NCI-H510A (cell line): ENCODE data around the gene MACROH2A2.
"Not testable (repeated sequence)": the region's sequence is repeated elsewhere in the genome, so short reads cannot be mapped to it uniquely, and the experiment has no call there.

Experiments
- DNase-seq: peaks from one replicate; lab custom pipeline; 2025; lab: John Stamatoyannopoulos, UW

MACROH2A2 gene

DNA sequence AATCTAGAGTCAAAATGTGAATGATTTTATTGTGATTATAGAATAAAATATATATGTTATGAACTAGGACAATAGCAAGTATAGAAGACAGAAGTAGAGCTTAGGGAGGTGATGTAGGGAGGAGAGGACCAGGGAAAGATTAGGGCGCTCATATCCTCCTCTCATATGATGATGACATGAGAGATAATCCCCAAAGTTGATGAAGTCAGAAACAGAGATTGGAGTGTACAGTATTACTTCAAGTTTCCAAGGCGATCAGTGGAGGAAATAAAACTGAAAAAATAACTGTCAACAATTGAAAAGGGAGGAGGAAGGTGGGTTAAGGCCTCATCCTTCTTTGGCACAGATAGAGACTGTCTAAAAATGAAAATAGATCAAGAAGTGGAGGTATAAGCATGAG lies 14.9 kb downstream of the MACROH2A2 start:
- no peak for DNase-seq

DNA sequence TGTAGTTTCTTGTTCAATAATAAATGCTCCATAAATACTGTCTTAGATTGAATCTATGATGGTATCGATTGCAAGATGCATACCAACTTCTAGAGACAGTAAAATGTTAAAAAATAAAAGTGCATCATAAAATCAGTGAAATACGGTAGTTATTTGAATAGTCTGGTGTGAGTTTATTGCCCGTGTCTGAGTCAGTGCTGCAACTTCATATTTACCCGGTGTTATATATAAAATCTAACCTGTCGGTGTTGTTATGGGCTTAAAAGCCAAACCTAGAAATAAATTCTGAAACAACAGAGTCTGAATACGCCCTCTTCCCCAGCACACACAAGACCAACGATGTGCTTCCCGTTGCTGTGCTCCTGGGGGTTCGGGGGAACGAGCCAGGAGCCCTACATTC lies 16.3 kb downstream of the MACROH2A2 start:
- DNase-seq = no peak

DNA sequence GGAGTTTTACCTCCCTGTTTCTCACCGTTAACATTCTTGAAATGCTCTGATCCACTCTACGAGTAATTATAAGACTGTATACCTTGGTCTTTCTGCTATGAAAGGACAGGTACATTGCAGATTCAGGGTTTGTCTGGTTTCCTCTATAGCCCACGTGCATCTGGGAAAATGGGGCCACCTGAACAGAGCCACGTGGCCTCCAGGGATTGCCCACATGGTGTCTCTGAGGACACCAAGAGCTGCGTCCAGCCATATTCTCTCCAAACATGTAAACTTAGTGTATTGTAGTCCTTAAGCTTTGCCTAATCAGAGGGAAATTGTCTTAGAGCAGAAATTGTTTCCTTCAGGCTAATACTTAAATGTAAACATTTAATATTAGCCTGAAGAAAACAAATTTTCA lies 16.7 kb downstream of the MACROH2A2 start:
- DNase-seq = no peak

DNA sequence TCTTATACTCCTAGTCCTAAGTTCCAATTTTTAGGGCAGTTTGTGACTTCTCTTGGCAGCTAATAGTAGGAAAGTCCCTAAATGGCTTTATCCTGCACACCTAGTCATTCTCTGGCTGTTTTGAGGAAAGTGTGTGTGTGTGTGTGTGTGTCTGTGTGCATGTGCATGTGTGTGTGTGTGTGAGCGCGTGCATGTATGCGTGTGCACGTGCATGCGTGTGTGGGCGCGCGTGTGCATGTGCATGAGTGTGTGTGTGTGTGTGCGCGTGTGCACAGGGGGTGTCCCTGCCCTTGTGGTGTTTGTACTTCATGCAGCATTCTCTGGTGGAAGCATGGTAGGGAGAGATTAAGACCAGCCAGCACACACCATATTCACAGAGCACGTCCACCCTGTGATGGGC lies 18.2 kb downstream of the MACROH2A2 start:
- no peak for DNase-seq

DNA sequence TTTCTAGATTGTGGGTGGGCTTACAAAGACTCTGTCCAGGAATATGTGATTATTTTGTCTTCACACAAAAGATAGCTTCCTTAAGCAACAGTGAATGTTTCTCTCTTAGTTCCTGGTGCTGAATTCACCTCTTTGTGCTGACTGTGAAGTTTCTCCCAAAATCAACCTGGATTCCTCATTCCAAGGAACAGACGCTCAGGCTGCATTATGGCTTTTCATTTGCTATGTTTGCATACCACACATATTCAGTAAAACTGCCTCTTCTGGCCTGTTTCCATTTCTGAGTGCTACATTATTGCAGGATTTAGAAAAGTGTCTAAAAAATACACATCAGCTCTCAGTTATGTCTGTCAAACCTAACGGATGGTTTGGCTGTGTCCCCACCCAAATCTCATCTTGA lies 21.5 kb downstream of the MACROH2A2 start:
- no peak for DNase-seq

DNA sequence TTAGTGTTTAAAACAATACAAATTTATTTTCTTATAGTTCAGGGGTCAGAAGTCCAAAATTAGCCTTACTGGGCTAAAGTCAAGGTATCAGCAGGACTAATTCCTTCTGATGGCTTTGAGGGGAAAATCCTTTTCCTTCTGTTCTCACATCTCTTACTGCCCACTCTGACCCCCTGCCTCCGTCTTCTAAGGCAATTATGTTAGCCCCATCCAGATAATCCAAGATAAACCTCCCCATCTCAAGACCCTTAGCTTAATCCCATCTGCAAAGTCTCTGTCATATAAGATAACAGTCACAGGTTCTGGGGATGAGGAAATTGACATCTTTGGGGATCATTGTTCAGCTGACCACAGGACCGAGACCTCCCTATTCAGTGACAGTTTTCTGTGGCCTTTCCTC lies 22.3 kb downstream of the MACROH2A2 start:
- DNase-seq = no peak

DNA sequence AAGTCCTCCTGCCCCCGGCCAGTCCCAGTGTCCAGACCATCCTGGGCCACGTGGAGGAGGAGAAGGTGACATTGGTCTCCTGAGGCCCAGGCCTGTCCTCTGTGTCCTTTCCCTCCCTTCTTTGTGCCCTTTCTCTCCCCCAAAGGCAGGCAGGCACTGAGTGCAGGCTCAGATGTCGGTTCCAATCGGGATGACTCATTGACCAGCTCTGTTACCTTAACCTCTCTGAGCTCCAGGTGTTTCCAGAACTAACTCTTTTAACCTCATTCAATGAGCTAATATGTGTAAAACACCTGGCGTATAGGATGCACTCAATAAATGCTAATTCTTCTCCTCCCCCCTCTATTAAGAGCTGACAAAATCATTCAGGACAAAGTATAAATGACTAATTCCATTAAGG lies 25.7 kb downstream of the MACROH2A2 start:
- no peak for DNase-seq

DNA sequence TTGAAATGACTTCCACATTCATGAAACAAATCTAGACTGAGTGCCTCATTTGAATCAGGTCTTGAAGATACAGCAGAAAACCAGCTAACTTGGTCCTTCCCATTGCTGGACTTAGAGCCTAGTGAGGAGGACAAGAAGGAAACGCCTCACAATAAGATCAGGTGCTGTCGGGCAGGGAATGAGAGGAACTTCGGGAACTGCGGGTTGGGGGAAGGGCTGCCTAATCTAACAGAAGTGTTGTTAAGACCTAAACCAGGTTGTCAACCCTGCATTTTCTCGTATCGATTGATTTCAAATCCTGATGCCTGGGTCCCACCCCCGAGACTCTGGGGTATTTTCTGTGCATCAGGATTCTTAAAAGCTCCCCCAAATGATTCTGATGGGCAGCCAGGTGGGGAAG lies 26.3 kb downstream of the MACROH2A2 start:
- DNase-seq = no peak

DNA sequence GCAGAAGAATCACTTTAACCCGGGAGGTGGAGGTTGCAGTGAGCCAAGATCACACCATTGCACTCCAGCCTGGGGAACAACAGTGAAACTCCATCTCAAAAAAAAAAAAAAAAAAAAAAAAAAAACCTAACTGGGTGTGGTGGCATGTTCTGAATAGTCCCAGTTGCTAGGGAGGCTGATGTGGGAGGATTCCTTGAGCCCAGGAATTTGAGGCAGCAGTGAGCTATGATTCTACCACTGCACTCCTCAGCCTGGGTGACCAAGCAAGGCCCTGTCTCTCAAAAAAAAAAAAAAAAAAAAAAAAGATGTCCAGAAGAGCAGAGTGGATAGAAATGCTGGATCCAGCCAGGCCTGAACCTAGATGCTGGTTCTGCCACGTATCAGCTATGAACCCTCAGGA lies 28.1 kb downstream of the MACROH2A2 start:
- not testable (repeated sequence) for DNase-seq

DNA sequence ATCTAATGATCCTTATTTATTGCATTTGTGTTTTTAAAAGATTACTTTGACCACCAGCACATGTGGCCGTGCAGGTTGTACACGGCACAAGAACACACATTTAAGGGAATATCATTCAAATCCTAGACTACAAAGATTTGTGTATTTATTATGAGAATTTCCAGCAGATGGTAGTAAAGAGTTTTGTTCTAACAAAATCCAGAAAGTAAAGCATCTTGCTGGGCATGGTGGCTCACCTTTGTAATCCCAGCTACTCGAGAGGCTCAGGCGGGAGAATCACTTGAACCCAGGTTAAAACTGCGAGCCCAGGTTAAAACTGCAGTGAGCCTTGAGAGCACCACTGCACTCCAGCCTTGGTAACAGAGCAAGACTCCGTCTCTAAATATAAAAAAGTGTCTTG lies 31.5 kb downstream of the MACROH2A2 start:
- no peak for DNase-seq

DNA sequence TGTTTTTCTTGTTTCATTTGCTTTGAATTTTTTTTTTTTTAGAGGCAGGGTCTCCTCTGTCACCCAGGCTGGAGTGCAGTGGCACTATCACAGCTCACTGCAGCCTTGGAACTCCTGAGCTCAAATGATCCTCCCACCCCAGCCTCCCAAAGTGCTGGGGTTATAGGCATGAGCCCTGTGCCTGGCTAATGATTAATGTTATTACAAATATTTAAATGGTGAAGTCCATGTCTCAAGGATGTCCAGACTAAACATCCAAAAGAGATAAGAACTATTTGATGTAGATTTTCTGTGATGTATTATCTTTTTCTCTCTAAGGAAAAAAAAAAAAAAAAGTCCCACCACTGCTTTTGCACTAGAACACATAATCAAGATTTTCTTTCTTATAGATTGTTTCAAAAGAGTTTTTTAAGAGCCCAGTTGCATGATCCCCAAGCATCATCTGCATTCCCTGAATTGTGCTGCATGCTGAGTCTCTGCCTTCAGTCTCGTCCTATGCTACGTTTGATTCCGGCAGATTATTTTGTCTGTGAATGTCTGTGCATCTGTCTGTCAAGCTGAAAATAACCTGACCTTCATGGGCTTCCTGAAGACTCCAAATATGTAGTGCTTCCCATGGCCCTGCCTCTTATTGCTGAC lies 33.4 kb downstream of the MACROH2A2 start:
- DNase-seq = no peak

DNA sequence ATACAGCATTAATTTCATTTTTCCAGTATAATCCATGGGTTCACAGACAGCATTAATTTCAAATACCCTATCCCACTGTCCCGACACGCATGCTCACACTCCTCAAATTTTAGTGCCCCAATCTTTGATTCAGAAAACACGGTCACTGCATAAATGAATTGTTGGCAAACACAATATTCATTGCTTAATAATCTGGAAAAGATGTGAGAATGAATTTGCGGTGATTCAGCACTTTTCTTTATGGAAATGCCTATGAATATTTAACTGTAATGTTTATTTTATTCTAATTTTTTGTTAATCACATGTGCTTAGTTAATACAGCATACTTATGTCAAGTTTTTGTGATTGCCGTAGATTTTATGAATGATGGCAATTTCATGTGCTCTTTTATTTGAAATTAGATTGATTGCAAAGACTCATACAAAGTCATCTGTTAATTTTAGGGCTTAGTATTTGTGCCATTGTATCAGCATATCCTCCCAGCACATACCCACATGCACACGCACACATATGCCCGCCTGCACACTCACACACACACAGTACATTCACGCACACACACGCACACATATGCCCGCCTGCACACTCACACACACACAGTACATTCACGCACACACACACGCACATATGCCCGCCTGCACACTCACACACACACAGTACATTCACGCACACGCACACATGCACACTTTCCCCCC lies 35.1 kb downstream of the MACROH2A2 start:
- no peak for DNase-seq

DNA sequence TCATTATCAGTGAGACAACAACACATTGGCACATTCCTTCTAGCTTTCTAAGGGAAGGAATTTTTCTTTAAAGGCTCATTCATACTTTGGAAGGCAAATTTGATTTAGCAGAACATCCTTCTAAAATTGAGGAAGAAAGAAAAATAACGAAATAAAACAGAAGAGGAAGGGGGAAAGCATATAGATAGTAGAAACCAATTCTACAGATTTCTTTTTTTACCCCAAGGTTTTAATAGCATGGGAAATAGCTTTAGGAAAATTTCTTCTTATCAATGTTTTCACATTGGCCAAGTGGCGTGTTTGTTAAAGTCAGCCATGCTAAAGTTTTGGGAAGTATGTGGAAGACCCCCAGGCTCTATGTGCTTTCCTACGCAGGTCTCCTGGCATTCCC lies 35.7 kb downstream of the MACROH2A2 start:
- DNase-seq = no peak

DNA sequence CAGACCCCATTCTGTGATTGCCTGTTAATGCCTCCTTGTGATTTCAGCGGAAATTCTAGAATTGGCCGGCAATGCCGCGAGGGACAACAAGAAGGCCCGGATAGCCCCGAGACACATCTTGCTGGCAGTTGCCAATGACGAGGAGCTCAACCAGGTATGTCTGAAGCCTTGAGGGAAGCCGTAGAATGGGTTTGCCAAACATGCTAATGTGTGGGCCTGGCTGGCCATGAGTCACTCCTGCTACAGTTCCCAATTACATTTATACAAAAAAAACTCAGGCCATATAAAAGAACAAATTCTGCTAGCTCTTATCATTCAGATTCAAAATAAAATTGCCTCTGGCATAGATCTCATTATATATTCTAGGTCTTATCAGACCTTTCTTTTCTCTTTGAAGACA lies 37.4 kb downstream of the MACROH2A2 start:
- DNase-seq = no peak

DNA sequence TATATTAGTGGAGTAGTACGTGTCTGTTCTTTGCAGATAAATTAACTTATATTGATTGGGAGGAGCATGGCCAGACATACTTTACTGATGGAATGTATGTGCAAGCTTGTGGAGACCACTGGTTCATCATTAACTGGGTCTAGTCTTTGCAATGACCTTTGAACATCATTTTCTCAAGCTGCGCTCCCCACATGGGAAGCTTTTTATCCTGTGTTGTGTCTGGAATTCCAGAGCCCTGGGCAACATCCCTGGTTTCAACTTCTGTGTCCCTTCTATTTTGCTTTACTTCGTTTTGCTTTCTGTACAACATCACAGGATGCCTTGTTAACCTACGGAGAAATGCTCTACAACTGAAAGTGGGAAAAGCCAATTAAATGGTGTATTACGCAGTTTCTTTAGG lies 38.3 kb downstream of the MACROH2A2 start:
- DNase-seq = no peak

DNA sequence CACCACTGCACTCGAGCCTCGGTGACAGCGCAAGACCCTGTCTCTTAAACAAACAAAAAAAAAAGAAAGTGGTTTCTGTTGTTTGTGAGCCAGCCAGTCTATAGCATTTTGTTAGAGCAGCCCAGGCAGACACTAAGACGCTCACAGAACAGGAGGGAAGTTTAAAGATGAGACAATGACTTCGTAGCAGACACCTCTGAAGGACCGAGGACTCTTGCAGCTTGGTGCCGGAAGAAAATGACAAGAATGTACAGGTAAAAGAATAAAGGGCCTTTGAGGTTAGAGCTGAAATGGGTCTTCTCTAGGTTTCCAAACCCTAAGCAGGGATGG lies 39.7 kb downstream of the MACROH2A2 start:
- DNase-seq = no peak

DNA sequence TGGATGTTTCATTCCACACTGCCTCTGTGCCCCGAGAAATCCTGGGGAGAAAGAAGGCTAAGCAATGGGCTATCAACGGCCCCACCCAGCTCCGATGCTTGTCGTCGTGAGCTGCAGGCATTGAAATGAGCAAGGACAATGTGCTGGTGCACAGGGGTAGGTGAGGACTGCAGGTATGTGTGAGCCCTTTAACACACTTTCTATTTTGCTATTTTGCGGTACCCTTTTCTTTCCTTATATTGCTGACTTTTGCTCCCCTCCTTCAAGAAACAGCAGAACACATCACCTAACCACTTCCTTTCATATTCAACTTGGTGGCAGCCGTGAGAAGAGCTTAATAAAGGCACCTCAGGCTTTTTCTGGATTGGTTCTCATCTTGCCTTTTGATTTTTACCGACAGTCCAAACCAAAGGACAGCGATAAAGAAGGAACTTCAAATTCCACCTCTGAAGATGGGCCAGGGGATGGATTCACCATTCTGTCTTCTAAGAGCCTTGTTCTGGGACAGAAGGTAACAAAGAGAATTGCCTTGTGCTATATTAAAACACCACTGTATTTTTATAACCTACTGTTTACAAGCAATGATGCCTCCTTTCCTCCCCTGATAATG lies 40.8 kb downstream of the MACROH2A2 start:
- no peak for DNase-seq

DNA sequence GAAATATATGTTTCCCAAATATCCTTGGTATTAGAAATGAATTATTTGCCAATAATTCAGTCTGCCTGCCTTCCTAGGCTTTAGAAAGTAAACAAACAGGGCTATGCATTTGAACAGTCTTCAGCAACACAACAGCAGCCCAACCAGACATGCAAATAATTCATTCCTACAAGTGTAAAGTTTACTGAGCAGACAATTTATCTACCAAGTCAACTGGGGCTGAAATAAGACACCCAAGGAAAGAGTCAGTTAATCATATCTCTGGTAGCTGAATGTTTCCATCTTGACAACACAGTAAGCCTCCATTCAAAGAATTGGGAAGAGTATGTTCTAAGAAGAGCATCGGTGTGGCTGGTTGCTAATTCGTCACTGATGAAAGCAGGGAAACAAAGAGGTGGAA lies 41.6 kb downstream of the MACROH2A2 start:
- DNase-seq = no peak

DNA sequence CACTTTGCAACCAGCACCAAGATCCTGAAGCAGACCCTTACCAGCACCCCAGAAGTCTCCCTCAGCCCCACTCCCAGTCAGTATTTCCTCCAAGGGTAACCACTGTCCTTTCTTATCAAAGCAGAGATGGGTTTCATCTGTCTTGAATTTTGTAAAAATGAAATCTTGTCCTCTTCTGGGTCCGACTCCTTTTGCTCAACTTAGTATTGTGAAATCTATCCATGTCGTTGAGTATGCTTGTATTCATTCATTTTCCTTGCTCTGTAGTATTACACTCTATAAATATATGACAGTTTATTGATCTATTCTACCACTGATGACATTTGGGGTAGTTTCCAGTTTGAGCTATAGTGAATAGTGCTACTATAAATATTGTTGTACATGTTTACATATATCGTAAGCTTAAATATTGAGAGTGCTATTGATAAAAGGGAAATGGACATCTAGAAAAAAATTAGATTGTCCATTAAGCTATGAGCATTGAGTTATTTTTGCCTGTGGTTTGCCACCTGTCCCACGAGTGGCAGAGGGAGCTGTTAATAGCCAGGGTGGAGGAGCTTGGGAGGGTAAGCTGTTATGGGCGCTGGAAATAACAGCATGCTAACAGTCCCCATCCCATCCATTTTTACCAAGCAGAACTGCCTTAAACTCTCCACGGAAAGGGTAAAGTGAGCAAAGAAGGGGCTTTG lies 43.5 kb downstream of the MACROH2A2 start:
- DNase-seq = no peak

DNA sequence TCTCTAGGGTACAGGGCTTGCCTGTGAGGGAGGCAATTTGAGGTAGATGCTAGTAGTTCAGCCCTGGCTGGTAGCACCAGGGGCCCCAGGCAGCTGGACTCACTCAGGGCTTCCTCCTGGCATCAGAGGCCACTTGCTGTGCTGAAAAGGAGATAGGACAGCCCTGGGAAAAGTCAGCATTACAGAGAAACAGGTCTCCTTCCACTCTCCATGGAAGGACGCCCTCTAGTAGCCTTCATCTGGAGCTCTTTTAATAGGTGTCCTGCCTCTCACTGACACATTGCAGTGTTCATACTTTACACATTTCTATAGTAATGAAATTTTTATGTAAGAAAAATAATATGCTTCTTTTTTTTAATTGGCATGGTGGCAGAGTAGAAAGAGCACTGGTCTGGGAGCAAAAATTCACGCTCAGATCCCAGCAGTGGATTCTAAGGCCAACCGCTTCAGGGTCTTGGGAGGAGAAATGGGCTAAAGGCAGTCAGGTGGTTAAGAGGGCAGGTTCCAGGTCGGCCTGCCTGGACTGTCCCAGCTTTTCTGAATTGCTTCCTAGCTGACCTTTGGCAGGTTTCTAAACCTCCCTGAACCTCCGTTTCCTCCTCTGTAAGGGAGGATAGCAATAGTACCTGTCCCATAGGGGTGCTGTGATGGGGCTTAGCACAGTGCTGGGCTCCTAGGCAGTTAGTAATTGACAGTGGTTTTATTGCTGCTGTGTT lies 44.2 kb downstream of the MACROH2A2 start:
- DNase-seq = no peak

DNA sequence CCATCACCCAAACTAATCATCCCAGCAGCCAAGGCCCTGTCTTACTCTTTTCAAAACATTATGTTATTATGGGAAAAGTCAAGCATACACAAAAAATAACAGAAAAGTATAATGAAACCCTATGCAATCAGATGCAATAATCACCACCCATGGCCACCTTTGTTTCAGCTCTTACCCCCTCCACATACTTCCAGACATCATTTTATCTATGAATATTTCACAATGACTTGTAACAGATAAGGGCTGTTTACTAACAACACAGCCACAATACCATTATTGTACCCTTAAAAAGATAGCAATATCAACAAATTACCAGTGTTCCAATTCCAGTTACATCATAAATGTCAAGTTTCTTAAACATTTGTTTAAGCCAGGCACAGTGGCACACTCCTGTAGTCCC lies 44.8 kb downstream of the MACROH2A2 start:
- DNase-seq = no peak

DNA sequence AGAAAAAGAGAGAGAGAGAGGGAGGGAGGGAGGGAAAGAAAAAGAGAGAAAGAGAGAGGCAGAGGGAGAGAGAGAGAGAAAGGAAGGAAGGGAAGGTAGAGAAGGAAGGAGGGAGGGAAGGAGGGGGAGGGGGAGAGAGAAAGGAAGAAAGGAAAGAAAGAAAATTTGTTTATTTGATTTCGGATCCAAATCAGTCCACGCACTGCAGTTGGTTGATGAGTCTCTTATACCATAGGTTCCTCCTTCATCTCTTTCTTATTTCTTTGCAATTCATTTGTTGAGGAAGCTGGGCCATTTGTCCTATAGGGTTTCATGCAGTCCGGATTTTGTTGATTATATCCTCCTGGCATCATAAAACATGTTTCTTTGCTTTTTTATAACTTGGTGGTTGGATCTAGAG lies 45.6 kb downstream of the MACROH2A2 start:
- no peak for DNase-seq
